LNCaP clone FGC (cell line): Measurements from ENCODE around the gene DTD1.

Experiments
- DNase-seq: peaks from one replicate; pipeline ENCODE4 v3.0.0-alpha.2; 2011; ENCODE audit warnings: low read depth
- H3K4me3 ChIP-seq: 2 replicates; pipeline ENCODE4 v1.5.1; 2011; ENCODE audit warnings: mild to moderate bottlenecking, low read depth, low read length, control low read depth
- TF ChIP-seq, protein P1 (sequence below): IDR thresholded peaks from 2 replicates; pipeline ENCODE4 v1.5.1; 2012; ENCODE audit warnings: mild to moderate bottlenecking; ENCODE audit not compliant: control insufficient read depth, insufficient read depth; ENCODE audit errors: extremely low read depth

The DTD1 gene, protein sequence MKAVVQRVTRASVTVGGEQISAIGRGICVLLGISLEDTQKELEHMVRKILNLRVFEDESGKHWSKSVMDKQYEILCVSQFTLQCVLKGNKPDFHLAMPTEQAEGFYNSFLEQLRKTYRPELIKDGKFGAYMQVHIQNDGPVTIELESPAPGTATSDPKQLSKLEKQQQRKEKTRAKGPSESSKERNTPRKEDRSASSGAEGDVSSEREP

DNA sequence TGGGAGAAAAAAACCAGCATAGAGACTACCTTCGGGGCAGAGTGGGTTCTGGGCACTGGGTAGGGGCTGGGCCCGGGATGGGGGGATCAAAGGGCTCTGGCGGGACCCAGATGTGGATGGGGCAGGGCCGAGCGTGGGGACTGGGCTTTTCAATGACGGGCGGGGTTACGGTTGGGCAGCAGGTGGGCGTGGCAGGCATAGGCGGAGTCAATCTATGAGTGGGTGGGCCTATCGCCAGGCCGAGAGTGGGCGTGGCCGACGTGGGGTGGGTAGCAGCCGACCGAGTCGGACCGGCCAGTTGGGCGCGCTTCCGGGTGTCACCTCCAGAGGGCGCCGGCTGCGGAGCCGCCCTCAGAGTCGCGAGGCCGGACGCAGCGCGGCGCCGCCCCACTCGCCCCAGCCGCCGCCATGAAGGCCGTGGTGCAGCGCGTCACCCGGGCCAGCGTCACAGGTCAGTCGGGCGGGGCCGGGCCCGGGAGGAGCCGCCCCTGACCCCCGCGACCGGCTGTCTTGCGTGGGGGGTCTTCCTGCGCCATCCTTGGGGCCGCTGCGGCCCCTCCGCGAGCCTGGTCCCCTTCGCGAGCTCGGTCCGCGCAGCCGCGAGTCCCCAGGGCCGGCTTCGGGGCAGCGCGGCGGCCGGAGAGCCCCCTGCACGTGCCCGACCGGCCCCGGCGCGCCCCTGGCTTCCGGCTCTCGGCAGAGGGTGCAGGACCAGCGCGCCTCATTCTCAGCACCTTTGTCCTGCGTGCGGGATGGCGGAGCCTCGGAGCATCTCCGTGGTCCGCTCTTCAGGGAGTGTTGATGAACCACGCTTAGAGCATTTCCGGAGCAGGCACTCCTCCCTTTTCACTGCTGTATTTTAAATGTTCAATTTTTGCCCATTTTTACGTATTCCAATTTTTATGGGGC, at the start of gene DTD1:
Gene DTD1 (plus strand): TSS at position 390 of the 909 bp plus-strand sequence. CDS start 19 bp downstream, at position 409.
- peak; percentile 58 for DNase-seq
- H3K4me3 ChIP-seq: peak within 1 kb of the TSS; percentile 61
- TF ChIP-seq, protein P1, sequence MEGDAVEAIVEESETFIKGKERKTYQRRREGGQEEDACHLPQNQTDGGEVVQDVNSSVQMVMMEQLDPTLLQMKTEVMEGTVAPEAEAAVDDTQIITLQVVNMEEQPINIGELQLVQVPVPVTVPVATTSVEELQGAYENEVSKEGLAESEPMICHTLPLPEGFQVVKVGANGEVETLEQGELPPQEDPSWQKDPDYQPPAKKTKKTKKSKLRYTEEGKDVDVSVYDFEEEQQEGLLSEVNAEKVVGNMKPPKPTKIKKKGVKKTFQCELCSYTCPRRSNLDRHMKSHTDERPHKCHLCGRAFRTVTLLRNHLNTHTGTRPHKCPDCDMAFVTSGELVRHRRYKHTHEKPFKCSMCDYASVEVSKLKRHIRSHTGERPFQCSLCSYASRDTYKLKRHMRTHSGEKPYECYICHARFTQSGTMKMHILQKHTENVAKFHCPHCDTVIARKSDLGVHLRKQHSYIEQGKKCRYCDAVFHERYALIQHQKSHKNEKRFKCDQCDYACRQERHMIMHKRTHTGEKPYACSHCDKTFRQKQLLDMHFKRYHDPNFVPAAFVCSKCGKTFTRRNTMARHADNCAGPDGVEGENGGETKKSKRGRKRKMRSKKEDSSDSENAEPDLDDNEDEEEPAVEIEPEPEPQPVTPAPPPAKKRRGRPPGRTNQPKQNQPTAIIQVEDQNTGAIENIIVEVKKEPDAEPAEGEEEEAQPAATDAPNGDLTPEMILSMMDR: peak; percentile 70

DNA sequence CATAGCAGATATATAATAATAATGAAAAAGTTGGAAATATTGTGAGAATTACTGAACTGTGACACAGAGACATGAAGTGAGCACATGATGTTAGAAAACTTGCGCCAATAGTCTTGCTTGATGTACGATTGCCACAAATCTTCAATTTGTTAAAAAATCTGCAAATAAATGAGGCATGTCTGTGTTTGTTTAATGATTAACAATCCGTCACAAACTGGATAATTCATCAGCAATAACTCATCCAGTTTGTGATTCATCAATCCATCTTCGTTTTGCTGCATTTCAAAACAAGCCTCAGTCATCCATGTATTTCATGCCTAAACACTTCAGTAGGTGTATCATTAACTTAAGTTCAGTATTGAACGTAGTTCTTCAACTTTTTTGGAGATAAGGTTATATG, 46.1 kb upstream of the DTD1 start:
- DNase-seq: no peak
- TF ChIP-seq, protein P1: no peak
- H3K4me3 ChIP-seq: no peak overlapping the region

DNA sequence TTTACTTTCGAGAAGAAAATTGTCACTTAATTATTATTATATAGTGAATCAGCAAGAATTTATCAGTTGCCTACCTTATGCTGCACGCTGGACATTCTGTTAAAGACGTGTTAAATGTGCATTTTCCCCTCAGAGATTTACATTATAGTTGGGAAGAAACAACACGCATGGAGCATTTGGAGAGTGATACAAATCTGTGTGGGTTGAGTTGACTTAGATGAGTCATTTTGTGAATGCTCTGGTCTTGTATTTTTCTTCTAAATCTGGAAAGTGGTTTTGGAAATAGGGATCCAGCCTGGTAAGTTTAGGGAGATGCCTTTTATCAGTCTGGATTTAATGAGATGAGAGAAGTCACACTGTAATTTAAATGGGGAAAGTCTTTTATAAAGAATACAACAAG, 44.6 kb upstream of the DTD1 start:
- no peak for DNase-seq

DNA sequence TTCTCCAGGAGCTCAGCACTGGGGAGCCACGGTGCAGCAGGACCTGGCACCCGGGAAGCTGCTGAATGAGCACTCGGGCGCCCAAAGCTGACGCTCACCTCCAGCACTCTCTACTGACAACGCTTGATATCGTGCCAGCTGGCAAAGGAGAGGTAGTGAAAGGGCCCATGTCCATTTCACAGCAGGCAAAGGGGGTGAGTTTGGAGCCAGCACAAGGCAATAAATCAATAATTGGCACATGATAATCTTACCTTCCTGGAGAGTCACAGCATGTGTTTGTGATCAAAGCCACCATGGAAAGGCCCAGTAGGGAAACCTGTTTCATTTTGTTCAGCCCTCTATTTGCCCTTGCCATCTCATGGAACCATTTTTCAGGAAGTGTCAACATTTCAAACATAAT, 43.9 kb upstream of the DTD1 start:
- DNase-seq: peak; percentile 82
- peak overlapping the region; percentile 13; the same call in 1 of the 2 replicates for H3K4me3 ChIP-seq
- TF ChIP-seq, protein P1: no peak

More for the DNA sequence above, 44.6 kb upstream of the DTD1 start:
- H3K4me3 ChIP-seq: no peak overlapping the region
- TF ChIP-seq, protein P1: no peak

DNA sequence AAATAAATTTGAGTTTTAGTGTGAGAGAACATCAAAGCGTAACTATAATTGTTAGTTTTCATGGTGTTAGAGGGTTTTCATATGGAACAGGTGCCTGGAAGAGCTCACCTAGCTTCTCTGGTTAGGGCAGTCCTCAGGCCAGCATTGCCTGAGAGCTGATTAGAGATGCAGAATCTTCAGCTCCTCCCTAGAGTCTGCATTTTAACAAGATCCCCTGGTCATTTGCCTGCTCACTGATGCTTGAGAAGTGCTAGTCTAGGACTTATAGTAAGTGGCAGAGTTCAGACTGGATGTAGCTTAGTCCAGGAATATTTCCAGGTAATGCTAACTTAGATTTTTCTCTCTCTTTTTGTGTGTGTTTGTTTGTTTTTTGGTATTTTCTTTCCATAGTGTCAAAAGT, 42.3 kb upstream of the DTD1 start:
- no peak overlapping the region for H3K4me3 ChIP-seq
- no peak for DNase-seq
- TF ChIP-seq, protein P1: no peak

DNA sequence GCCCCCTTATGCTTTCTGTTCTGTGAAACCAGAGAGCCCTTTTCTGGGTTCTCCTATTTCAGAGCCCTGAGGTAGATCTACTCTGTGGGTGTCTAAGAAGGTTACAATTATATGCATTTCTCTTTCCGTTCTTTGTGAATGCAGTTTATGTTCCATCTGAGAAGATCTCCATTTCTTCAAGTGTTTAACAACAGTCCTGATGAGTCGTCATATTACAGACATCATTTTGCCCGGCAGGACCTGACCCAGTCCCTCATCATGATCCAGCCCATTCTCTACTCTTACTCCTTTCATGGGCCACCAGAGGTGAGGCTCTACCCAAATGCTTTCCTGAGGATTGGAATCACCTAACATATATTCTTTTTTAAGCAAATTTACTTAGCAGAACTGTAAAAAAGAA, 39.4 kb upstream of the DTD1 start:
- no peak overlapping the region for H3K4me3 ChIP-seq
- TF ChIP-seq, protein P1: no peak
- DNase-seq: no peak

DNA sequence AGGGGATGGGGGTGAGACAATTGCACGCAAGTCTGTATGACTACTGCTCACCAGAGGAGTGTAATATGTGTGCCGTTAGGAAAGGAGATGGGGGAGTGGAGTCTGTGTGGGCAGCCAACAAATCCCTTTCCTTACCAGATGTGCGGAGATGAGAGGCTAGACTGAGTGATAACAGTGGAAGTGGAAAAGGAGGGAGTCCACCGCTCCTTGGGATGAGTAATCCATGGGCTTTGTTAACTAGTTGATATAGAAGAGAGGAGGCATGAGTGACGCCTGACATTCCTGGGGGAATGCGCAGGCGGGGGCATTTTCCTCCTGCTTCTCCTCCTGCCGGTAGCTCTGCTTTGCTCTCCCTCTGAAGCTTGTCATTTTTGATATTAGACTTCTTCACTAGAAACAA, 34.1 kb upstream of the DTD1 start:
- no peak for DNase-seq
- H3K4me3 ChIP-seq: no peak overlapping the region
- TF ChIP-seq, protein P1: no peak
